GM12878 (cell line): Measurements from ENCODE around the gene HUNK. TPM values are rescaled to one million over a fixed set of nuclear protein-coding genes. Genes with fewer than 3 reads are reported as not detected.
"Not testable (repeated sequence)": the region's sequence is repeated elsewhere in the genome, so short reads cannot be mapped to it uniquely, and the experiment has no call there.

Experiments used
- ATAC-seq: fragments of 200-7000 bp; cut with Tn5 transposase; 3 replicates; pipeline ENCODE4 v1.9.1; 2020; ENCODE audit warnings: mild to moderate bottlenecking, moderate library complexity
- BruUV-seq: library from RNA; stranded (reverse); fragments of 400-500 nt; replicated peaks from 2 replicates; lab custom pipeline; 2021; lab: Mats Ljungman, UMichigan
- CTCF ChIA-PET: fragments of 300-600 bp; sonication (Branson Sonifier 250); formaldehyde crosslinking; extraction: SDS; loops from one replicate; lab custom pipeline; 2021; ENCODE audit warnings: inconsistent platforms; lab: Yijun Ruan, JAX
- POLR2A ChIA-PET: fragments of 350-600 bp; formaldehyde crosslinking; extraction: SDS; loops from one replicate; lab custom pipeline; 2021; ENCODE audit warnings: inconsistent platforms; lab: Charles Lee
- RAD21 ChIA-PET: fragments of 300-600 bp; sonication (Branson Sonifier 250); formaldehyde crosslinking; loops from one replicate; lab custom pipeline; 2023; ENCODE audit warnings: antibody characterized with exemption; ENCODE audit not compliant: unreplicated experiment; lab: Charles Lee
- SMC1A ChIA-PET: fragments of 300-600 bp; sonication (Branson Sonifier 250); formaldehyde crosslinking; loops from one replicate; lab custom pipeline; 2023; ENCODE audit not compliant: unreplicated experiment, uncharacterized antibody; lab: Charles Lee
- DNase-seq: peaks from one replicate; pipeline ENCODE4 v3.0.0-alpha.2; 2011; ENCODE audit warnings: low read depth, low spot score
- FAIRE-seq: peaks from 3 replicates; lab custom pipeline; 2011; peaks lifted over from hg19 to GRCh38; lab: Jason Lieb, UNC
- H2AFZ ChIP-seq: 2 replicates; pipeline ENCODE4 v1.6.0; 2011; ENCODE audit warnings: low read depth, low read length, control low read depth; ENCODE audit not compliant: control insufficient read depth
- H3K27ac ChIP-seq: 2 replicates; pipeline ENCODE4 v1.5.1; 2011; ENCODE audit warnings: control low read depth; ENCODE audit not compliant: control insufficient read depth, insufficient read depth
- H3K27me3 ChIP-seq, 2 experiments: replicated peaks in 1 of 2; 2 replicates each; pipeline versions ENCODE4 v1.6.0 to v1.6.1; 2011; ENCODE audit warnings: low read length in 1 of 2; ENCODE audit not compliant: control insufficient read depth in 2 of 2, insufficient read depth in 2 of 2
- H3K36me3 ChIP-seq, 2 experiments: 2 replicates each; pipeline ENCODE4 v1.5.1; 2011; ENCODE audit warnings: low read length in 1 of 2; ENCODE audit not compliant: control insufficient read depth in 2 of 2, insufficient read depth in 2 of 2
- H3K4me1 ChIP-seq: 2 replicates; pipeline ENCODE4 v1.6.1; 2011; ENCODE audit warnings: mild to moderate bottlenecking, low read length, moderate library complexity, mixed read lengths; ENCODE audit not compliant: control insufficient read depth, insufficient read depth
- H3K4me2 ChIP-seq: 2 replicates; pipeline ENCODE4 v1.6.0; 2011; ENCODE audit warnings: control low read depth; ENCODE audit not compliant: control insufficient read depth, insufficient read depth
- H3K4me3 ChIP-seq: fragments of 200-600 bp; sonication (generic); 2 replicates; pipeline ENCODE4 v1.5.1; 2016
- H3K79me2 ChIP-seq: 2 replicates; pipeline ENCODE4 v1.6.0; 2011; ENCODE audit warnings: low read length; ENCODE audit not compliant: control insufficient read depth, insufficient read depth
- H3K9ac ChIP-seq: 2 replicates; pipeline ENCODE4 v1.8.0; 2011; ENCODE audit warnings: low read length, control low read depth, mixed read lengths; ENCODE audit not compliant: control insufficient read depth, insufficient read depth
- H3K9me3 ChIP-seq: replicated peaks from 3 replicates; pipeline ENCODE4 v1.5.1; 2011; ENCODE audit warnings: mild to moderate bottlenecking, low read length; ENCODE audit not compliant: control insufficient read depth, insufficient read depth
- H4K20me1 ChIP-seq: 2 replicates; pipeline ENCODE4 v1.6.0; 2011; ENCODE audit not compliant: control insufficient read depth, insufficient read depth
- RELA ChIP-seq: fragments of 450-650 bp; IDR thresholded peaks from 2 replicates; pipeline ENCODE4 v1.8.0; 2014; ENCODE audit warnings: borderline replicate concordance; ENCODE audit not compliant: partially characterized antibody
- WGBS: methylation state at CpG from one replicate; pipeline ENCODE4 v1.1.6; 2016; ENCODE audit warnings: low lambda C conversion rate; ENCODE audit not compliant: insufficient replicate concordance, insufficient coverage; ENCODE audit errors: missing lambda C conversion rate; 5-methylcytosine and 5-hydroxymethylcytosine counted together
- in situ Hi-C: fragments of 300-500 bp; cut with MboI; formaldehyde crosslinking; loops from 9 replicates; pipeline ENCODE4 v1.14.3; 2018; ENCODE audit warnings: mixed read lengths
- intact Hi-C: fragments of 100-400 bp; cut with micrococcal nuclease; formaldehyde crosslinking; loops from one replicate; pipeline ENCODE4 v1.14.2; 2022; ENCODE audit not compliant: unreplicated experiment
- polyA plus RNA-seq, 11 experiments: library from polyadenylated mRNA; depleted of rRNA in 4 of 11; unstranded in 6 of 11; stranded (reverse) in 5 of 11; fragments of >200 nt; fragmentation: Nextera tagmentation in 4 of 11; fragmentation: Illumina TruSeq in 1 of 11; extraction: Ambion mirVana in 4 of 11; extraction: Trizol in 1 of 11; gene quantifications; 1 replicate in 1 of 11; 2 replicates in 10 of 11; pipeline versions ENCODE4 v1.2.1 to v1.2.3, GENCODE V29; 2011 to 2016; ENCODE audit warnings: inconsistent platforms in 2 of 11, missing spikeins in 2 of 11, low read depth in 1 of 11
- total RNA-seq, 4 experiments: library from RNA; depleted of rRNA in 3 of 4; stranded (reverse); fragments of >200 nt in 3 of 4; fragmentation: Illumina TruSeq in 1 of 4; extraction: Trizol in 1 of 4; gene quantifications; 2 replicates each; pipeline versions ENCODE4 v1.2.1 to v1.2.3, GENCODE V29; 2013 to 2021

HUNK gene
- total and polyA plus RNA-seq, 10 of the 15 experiments (the other 5 are each of a cell fraction or from before 2014, with no cell fraction given), result under 0.01 to 0.14 (median 0.03) TPM; not detected in 7

DNA sequence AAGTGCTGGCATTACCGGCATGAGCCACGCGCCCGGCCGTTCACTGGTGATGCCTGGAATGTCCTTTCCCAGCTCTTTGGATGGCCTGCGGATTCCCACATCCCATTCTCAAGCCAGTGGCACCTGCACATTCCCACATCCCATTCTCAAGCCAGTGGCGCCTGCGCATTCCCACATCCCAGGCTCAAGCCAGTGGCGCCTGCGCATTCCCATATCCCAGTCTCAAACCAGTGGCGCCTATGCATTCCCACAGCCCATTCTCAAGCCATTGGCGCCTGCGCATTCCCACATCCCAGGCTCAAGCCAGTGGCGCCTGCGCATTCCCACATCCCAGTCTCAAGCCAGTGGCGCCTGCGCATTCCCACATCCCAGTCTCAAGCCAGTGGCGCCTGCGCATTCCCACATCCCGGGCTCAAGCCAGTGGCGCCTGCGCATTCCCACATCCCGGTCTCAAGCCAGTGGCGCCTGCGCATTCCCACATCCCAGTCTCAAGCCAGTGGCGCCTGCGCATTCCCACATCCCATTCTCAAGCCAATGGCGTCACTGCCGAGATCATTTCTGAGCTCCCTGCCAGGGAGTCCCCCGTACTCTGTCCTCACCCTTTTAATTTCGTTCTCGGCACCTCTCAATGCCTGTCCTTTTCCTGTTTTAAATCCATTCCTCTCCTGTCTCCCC, 74.2 kb downstream of the HUNK start:
- BruUV-seq, RAD21 ChIA-PET, intact Hi-C loops, H3K9me3 ChIP-seq, H3K9ac ChIP-seq, H4K20me1 ChIP-seq, FAIRE-seq, H3K27ac ChIP-seq, H3K4me1 ChIP-seq, DNase-seq, H3K27me3 ChIP-seq, H2AFZ ChIP-seq, in situ Hi-C loops, H3K36me3 ChIP-seq, CTCF ChIA-PET, SMC1A ChIA-PET, H3K79me2 ChIP-seq, H3K4me2 ChIP-seq, H3K4me3 ChIP-seq, ATAC-seq, POLR2A ChIA-PET: not testable (repeated sequence)
- WGBS, result 74% methylated on average over 32 of the region's 32 CpGs

DNA sequence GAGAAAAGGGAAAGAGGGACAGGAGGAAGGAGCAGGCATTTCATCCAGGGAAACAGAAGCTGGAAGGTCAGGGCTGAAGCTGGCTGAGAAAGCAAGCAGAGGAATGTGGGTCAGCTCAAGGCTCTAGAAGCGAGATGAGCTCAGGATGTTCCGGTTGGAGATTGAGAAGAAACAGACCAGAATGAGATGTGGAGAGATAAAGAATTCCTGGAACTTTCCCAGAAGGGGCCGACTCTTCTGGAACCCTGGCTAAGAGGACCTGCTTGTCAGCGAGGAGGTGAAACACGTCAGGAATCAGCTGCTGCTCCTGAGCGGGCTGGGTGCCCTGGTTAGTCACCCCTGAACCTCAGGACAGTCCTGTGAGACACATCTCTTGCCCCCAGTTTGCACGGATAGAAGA, 75.9 kb downstream of the HUNK start:
- DNase-seq, result no peak
- H3K4me3 ChIP-seq, result no peak overlapping the region
- in situ Hi-C loops, result no loop called here
- H3K27me3 ChIP-seq, result no peaks in the 10 kb centered on the region; a peak in 1 of 4 replicates
- H3K36me3 ChIP-seq, result no peaks in the 10 kb centered on the region
- no peak overlapping the region for H3K9ac ChIP-seq
- 9% methylated on average over 7 of the region's 7 CpGs for WGBS
- no peaks in the 10 kb centered on the region for H3K9me3 ChIP-seq
- intact Hi-C loops, result no loop called here
- no peak overlapping the region for H3K27ac ChIP-seq
- CTCF ChIA-PET, result no interaction called here
- no peaks in the 10 kb centered on the region for H3K4me1 ChIP-seq
- SMC1A ChIA-PET, result no interaction called here
- H3K79me2 ChIP-seq, result no peaks in the 10 kb centered on the region
- no peaks in the 10 kb centered on the region for H4K20me1 ChIP-seq
- no TSS peak for BruUV-seq
- no peak for TF ChIP-seq RELA
- TF ChIP-seq, all 136 proteins: peak for 0
- ChIA-PET RAD21 (no interaction called here), POLR2A (no interaction called here)
- Histone ChIP-seq H3K4me2 (no peak overlapping the region), H2AFZ (no peak overlapping the region)
- FAIRE-seq (no peak), ATAC-seq (no peak)
